Heart left ventricle (tissue), 16 donors: ENCODE measurements around the gene MACROH2A2. TPM values are rescaled to one million over a fixed set of nuclear protein-coding genes. Genes with fewer than 3 reads are reported as not detected.

Experiments used
- ATAC-seq, 4 donors: fragments of 200-7000 bp; cut with Tn5 transposase; one replicate each; pipeline ENCODE4 v1.9.1; 2020 to 2022; ENCODE audit warnings: moderate library complexity in 4 of 4, mild to moderate bottlenecking in 3 of 4, moderate number of reproducible peaks in 1 of 4
- DNase-seq, 5 donors: peaks; one replicate each; pipeline ENCODE4 v3.0.0-alpha.2; 2020
- H3K27ac ChIP-seq, 12 donors: fragments of 200-600 bp; sonication (generic) in 4 of 12; one replicate each; pipeline versions ENCODE4 v1.5.0 to v1.8.0; 2016 to 2022; ENCODE audit warnings: mild to moderate bottlenecking in 2 of 12
- H3K27me3 ChIP-seq, 9 donors: fragments of 200-600 bp; sonication (generic) in 2 of 9; one replicate each; pipeline versions ENCODE4 v1.5.1 to v1.8.0; 2016 to 2022; ENCODE audit warnings: mild to moderate bottlenecking in 3 of 9
- H3K36me3 ChIP-seq, 9 donors: fragments of 200-600 bp; sonication (generic) in 2 of 9; one replicate each; pipeline versions ENCODE4 v1.5.0 to v1.8.0; 2018 to 2022; ENCODE audit warnings: mild to moderate bottlenecking in 2 of 9
- H3K4me1 ChIP-seq, 12 donors: fragments of 200-600 bp; sonication (generic) in 4 of 12; one replicate each; pipeline versions ENCODE4 v1.5.0 to v1.8.0; 2016 to 2022; ENCODE audit warnings: mild to moderate bottlenecking in 3 of 12
- H3K4me3 ChIP-seq, 12 donors: fragments of 200-600 bp; sonication (generic) in 4 of 12; one replicate each; pipeline versions ENCODE4 v1.5.0 to v1.8.0; 2017 to 2022; ENCODE audit warnings: mild to moderate bottlenecking in 9 of 12, moderate library complexity in 4 of 12
- H3K9me3 ChIP-seq, 12 donors: fragments of 200-600 bp; sonication (generic) in 4 of 12; one replicate each; pipeline versions ENCODE4 v1.5.0 to v1.8.0; 2016 to 2022; ENCODE audit warnings: mild to moderate bottlenecking in 1 of 12
- POLR2A ChIP-seq, 2 donors: fragments of 450-650 bp; IDR thresholded peaks; one replicate each; pipeline ENCODE4 v1.6.1; 2017; ENCODE audit warnings: antibody characterized with exemption in 2 of 2, mild to moderate bottlenecking in 2 of 2, moderate library complexity in 2 of 2
- WGBS, 4 donors: extraction: QIAGEN DNeasy Blood & Tissue Kit in 2 of 4; methylation state at CpG; one replicate each; pipeline versions ENCODE4 v1.1.5 to v1.1.7; 2013 to 2018; 5-methylcytosine and 5-hydroxymethylcytosine counted together
- intact Hi-C, 10 donors: fragments of 100-400 bp; cut with DNase I; formaldehyde crosslinking; loops; one replicate each; pipeline versions ENCODE4 v1.11.1 to v1.14.2; 2022
- polyA plus RNA-seq, 2 donors: library from polyadenylated mRNA; stranded (reverse); fragments of 200-250 nt; gene quantifications; one replicate each; pipeline ENCODE4 v1.2.3, GENCODE V29; 2013
- total RNA-seq, 9 donors: library from RNA; depleted of rRNA in 2 of 9; stranded (reverse); fragments of >200 nt in 2 of 9; fragmentation: NEBNext Ultra II Directional in 3 of 9; extraction: Animal tissue kit (Norgen Biotek cat#: 25700) in 3 of 9; gene quantifications; one replicate each; pipeline versions ENCODE4 v1.1.0 to v1.2.4, GENCODE V29; 2016 to 2023
- TF ChIP-seq, protein P1 (sequence below), 12 donors: fragments of 200-600 bp; sonication (generic) in 4 of 12; IDR thresholded peaks; one replicate each; pipeline versions ENCODE4 v1.5.0 to v1.8.0; 2018 to 2022; ENCODE audit warnings: antibody characterized with exemption in 12 of 12, mild to moderate bottlenecking in 5 of 12
- donor health status: ischemic (EF 13 %, LVEDD 7.1; RV severe dilation, severe dysfunction).
- donor health status: healthy with polysubstance abuse.
- donor health status: DM: no; HTN: yes; CAD: no.
- donor health status: DM: no; HTN: no; CAD: no.
- donor health status: ischemic (EF 25% LVEDD 6.9; RV normal size, moderate dysfunction).
- donor health status: ischemic (EF 25% LVEDD 5.7; RV mildly dilated, moderate dysfunction).
- donor health status: healthy.
- donor health status: DM: yes; HTN: yes; CAD: no.
- donor health status: ischemic (EF 35%, LVEDD 5.7; RV mildly dilated, moderate dysfunction).
- donor health status: nonischemic (EF 11% LVEDD 7.7; RV severe dilation, severe dysfunction).
- donor health status: DM: yes; HTN: yes; CAD: no.
- donor health status: PGD.
- donor health status: ischemic (EF 29% LVEDD 5.4; RV normal size, mild dysfunction).
- donor health status: nonischemic (EF 23%, LVEDD 6.1; RV moderate dilation, normal function).

The MACROH2A2 gene
- total and polyA plus RNA-seq, 11 donors: 11.8 to 21.3 (median 13.3) TPM

GRCh38 chr10:70053218-70053840 lies 683 bp downstream of the MACROH2A2 start:
- H3K36me3 ChIP-seq: no peaks in the 10 kb centered on the region
- ATAC-seq (peak in 3 of 4 donors; percentile 57 to 73 (median 67)), DNase-seq (peak; percentile 14 to 69 (median 31))
- peak overlapping the region; percentile 47 to 87 (median 77) for H3K4me3 ChIP-seq
- H3K4me1 ChIP-seq: peaks cover 0 to 24% (median 2%) of the 10 kb centered on the region in 12 donors
- peak overlapping the region; percentile 37 to 87 (median 78) for H3K27ac ChIP-seq
- peaks cover 0 to 57% (median 0%) of the 10 kb centered on the region in 9 donors for H3K27me3 ChIP-seq
- no peaks in the 10 kb centered on the region for H3K9me3 ChIP-seq
- TF ChIP-seq, protein P1, sequence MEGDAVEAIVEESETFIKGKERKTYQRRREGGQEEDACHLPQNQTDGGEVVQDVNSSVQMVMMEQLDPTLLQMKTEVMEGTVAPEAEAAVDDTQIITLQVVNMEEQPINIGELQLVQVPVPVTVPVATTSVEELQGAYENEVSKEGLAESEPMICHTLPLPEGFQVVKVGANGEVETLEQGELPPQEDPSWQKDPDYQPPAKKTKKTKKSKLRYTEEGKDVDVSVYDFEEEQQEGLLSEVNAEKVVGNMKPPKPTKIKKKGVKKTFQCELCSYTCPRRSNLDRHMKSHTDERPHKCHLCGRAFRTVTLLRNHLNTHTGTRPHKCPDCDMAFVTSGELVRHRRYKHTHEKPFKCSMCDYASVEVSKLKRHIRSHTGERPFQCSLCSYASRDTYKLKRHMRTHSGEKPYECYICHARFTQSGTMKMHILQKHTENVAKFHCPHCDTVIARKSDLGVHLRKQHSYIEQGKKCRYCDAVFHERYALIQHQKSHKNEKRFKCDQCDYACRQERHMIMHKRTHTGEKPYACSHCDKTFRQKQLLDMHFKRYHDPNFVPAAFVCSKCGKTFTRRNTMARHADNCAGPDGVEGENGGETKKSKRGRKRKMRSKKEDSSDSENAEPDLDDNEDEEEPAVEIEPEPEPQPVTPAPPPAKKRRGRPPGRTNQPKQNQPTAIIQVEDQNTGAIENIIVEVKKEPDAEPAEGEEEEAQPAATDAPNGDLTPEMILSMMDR (IDR thresholded peaks at IDR 0.05): no peak
- no peak for TF ChIP-seq POLR2A (IDR thresholded peaks at IDR 0.05)
- 0 to 1% (median 1%) methylated on average over 41 to 78 of the region's 78 CpGs for WGBS, 4 donors
- intact Hi-C loops: no loop called here

DNA sequence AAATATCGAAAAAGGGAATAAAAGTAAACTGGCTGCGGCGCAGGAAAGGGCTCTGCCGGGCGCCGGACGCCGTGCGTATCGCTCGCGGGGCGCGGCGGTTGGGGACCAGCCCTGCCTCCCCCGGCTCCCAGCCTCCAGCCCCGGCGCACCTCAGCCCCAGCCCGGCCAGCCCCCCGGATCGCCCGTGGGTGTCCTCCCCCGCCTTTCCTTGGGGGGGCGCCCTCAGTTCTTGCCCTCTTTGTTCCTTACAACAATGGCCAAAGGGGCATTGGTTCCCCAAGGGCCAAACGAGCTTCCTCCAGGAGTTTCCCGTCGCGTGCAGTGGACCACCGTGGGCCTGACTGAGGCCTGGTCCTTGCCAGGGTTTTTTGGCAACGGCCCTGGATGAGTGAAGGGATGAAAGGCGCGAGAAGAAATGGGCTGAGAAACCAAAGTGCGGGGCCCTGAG lies 1.2 kb downstream of the MACROH2A2 start:
- TF ChIP-seq, protein P1 (IDR thresholded peaks at IDR 0.05): peak in 7 of 12 donors; percentile 6 to 33 (median 19)
- no peak for TF ChIP-seq POLR2A (IDR thresholded peaks at IDR 0.05)
- Histone ChIP-seq H3K27ac (peak overlapping the region in 11 of 12 donors; percentile 27 to 87 (median 80)), H3K9me3 (no peaks in the 10 kb centered on the region), H3K36me3 (no peaks in the 10 kb centered on the region), H3K27me3 (peaks cover 0 to 57% (median 0%) of the 10 kb centered on the region in 9 donors), H3K4me3 (peak overlapping the region; percentile 47 to 87 (median 77)), H3K4me1 (peaks cover 0 to 24% (median 2%) of the 10 kb centered on the region in 12 donors)
- WGBS, 4 donors: 3 to 11% (median 8%) methylated on average over 30 to 33 of the region's 33 CpGs
- ATAC-seq (peak in 3 of 4 donors; percentile 20 to 37 (median 36)), DNase-seq (peak in 4 of 5 donors; percentile 12 to 29 (median 26))
- intact Hi-C loops: no loop called here

DNA sequence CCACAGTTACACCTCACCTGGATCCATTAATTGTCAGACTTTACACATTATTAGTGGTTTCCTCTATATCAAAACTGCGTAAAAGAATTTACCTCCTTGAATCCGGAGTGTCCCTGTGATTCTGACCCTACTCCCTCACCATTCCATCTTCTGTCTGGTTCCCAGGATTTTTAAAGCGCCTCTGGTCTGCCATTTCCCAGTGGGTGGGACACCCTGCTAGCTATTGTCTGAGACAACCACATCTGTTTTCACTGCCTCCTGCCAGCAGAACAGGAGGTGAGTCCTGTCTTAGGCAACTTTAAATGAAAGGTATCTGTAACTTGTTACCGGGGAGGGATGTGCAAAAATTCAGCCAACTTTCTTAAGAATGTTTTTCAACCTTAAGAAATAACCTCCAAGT lies 2.3 kb downstream of the MACROH2A2 start:
- no peaks in the 10 kb centered on the region for H3K36me3 ChIP-seq
- 74 to 78% (median 76%) methylated on average over 4 of the region's 4 CpGs for WGBS, 4 donors
- TF ChIP-seq POLR2A (IDR thresholded peaks at IDR 0.05): no peak
- TF ChIP-seq, protein P1 (IDR thresholded peaks at IDR 0.05): no peak
- ATAC-seq: no peak
- no peak for DNase-seq
- no peaks in the 10 kb centered on the region for H3K9me3 ChIP-seq
- H3K4me1 ChIP-seq: peaks cover 0 to 24% (median 2%) of the 10 kb centered on the region in 12 donors
- no peak overlapping the region for H3K27ac ChIP-seq
- no peak overlapping the region for H3K4me3 ChIP-seq
- intact Hi-C loops: no loop called here
- H3K27me3 ChIP-seq: peaks cover 0 to 50% (median 0%) of the 10 kb centered on the region in 9 donors

- 90 to 100% (median 95%) methylated on average over 1 of the region's 1 CpG for WGBS, 4 donors
Measured at GRCh38 chr10:70055550-70055949, 2.9 kb downstream of the MACROH2A2 start.

More at GRCh38 chr10:70055550-70055949, 2.9 kb downstream of the MACROH2A2 start:
- Histone ChIP-seq H3K4me1 (peaks cover 0 to 24% (median 2%) of the 10 kb centered on the region in 12 donors), H3K9me3 (no peaks in the 10 kb centered on the region), H3K4me3 (no peak overlapping the region), H3K27ac (no peak overlapping the region), H3K36me3 (no peaks in the 10 kb centered on the region), H3K27me3 (peaks cover 0 to 44% (median 0%) of the 10 kb centered on the region in 9 donors)
- ATAC-seq (no peak), DNase-seq (no peak)
- TF ChIP-seq POLR2A (IDR thresholded peaks at IDR 0.05): no peak
- intact Hi-C loops: no loop called here
